PC-3 (cell line): ENCODE measurements around the gene BEND7. TPM values are rescaled to one million over a fixed set of nuclear protein-coding genes. Genes with fewer than 3 reads are reported as not detected.

ENCODE experiments used
- ATAC-seq: fragments of 200-7000 bp; cut with Tn5 transposase; 2 replicates; pipeline ENCODE4 v1.9.1; 2020; ENCODE audit warnings: mild to moderate bottlenecking, moderate library complexity
- BruUV-seq: library from RNA; stranded (reverse); fragments of 400-500 nt; replicated peaks from 2 replicates; lab custom pipeline; 2021; lab: Mats Ljungman, UMichigan
- CTCF ChIA-PET: fragments of 300-600 bp; sonication (Branson Sonifier 250); formaldehyde crosslinking; loops from one replicate; lab custom pipeline; 2022; ENCODE audit warnings: antibody characterized with exemption; lab: Charles Lee
- POLR2A ChIA-PET: fragments of 300-600 bp; sonication (Branson Sonifier 250); formaldehyde crosslinking; loops from one replicate; lab custom pipeline; 2022; ENCODE audit warnings: antibody characterized with exemption; ENCODE audit not compliant: unreplicated experiment; lab: Charles Lee
- DNase-seq: peaks from one replicate; pipeline ENCODE4 v3.0.0-alpha.2; 2015
- H2AFZ ChIP-seq: fragments of 300-600 bp; sonication (generic); 2 replicates; pipeline ENCODE4 v1.6.0; 2016; ENCODE audit warnings: antibody characterized with exemption, low read length
- H3F3A ChIP-seq: fragments of 300-600 bp; sonication (generic); one replicate; pipeline ENCODE4 v1.6.0; 2017; ENCODE audit warnings: antibody characterized with exemption, low read length, control low read depth, mild to moderate bottlenecking; ENCODE audit not compliant: unreplicated experiment
- H3K27ac ChIP-seq: fragments of 300-600 bp; sonication (generic); 2 replicates; pipeline ENCODE4 v1.5.1; 2016; ENCODE audit warnings: mild to moderate bottlenecking, low read length
- H3K27me3 ChIP-seq: fragments of 300-600 bp; sonication (generic); 2 replicates; pipeline ENCODE4 v1.6.1; 2016; ENCODE audit warnings: low read length, mixed read lengths
- H3K36me3 ChIP-seq: fragments of 300-600 bp; sonication (generic); 2 replicates; pipeline ENCODE4 v1.6.1; 2016; ENCODE audit warnings: low read depth, mixed run types, low read length, mixed read lengths
- H3K4me1 ChIP-seq: fragments of 300-600 bp; sonication (generic); 2 replicates; pipeline ENCODE4 v1.5.1; 2016; ENCODE audit warnings: low read length; ENCODE audit not compliant: insufficient read depth
- H3K4me2 ChIP-seq: fragments of 300-600 bp; sonication (generic); 2 replicates; pipeline ENCODE4 v1.6.0; 2016; ENCODE audit warnings: low read length
- H3K4me3 ChIP-seq: fragments of 300-600 bp; sonication (generic); 2 replicates; pipeline ENCODE4 v1.5.1; 2016; ENCODE audit warnings: mild to moderate bottlenecking, low read length, mixed read lengths
- H3K79me2 ChIP-seq: fragments of 300-600 bp; sonication (generic); 2 replicates; pipeline ENCODE4 v1.6.1; 2017; ENCODE audit warnings: low read length, mixed read lengths
- H3K9ac ChIP-seq: fragments of 300-600 bp; sonication (generic); 2 replicates; pipeline ENCODE4 v1.6.0; 2016; ENCODE audit warnings: mild to moderate bottlenecking, low read length
- H3K9me2 ChIP-seq: fragments of 300-600 bp; sonication (generic); replicated peaks from 2 replicates; pipeline ENCODE4 v1.6.1; 2016; ENCODE audit warnings: mixed run types, low read length, mixed read lengths
- H3K9me3 ChIP-seq: fragments of 300-600 bp; sonication (generic); 2 replicates; pipeline ENCODE4 v1.6.1; 2016; ENCODE audit warnings: low read length, mixed read lengths
- H4K20me1 ChIP-seq: fragments of 300-600 bp; sonication (generic); 2 replicates; pipeline ENCODE4 v1.6.1; 2016; ENCODE audit warnings: low read length, mixed read lengths
- CTCF ChIP-seq: fragments of 300-600 bp; sonication (generic); conservative IDR thresholded peaks from 2 replicates; pipeline ENCODE4 v1.5.1; 2017; ENCODE audit warnings: antibody characterized with exemption, low read depth, mild to moderate bottlenecking, low read length
- EZH2 ChIP-seq: fragments of 300-600 bp; sonication (generic); IDR thresholded peaks from one replicate; pipeline ENCODE4 v1.6.1; 2017; ENCODE audit warnings: antibody characterized with exemption, mild to moderate bottlenecking, low read length; ENCODE audit not compliant: unreplicated experiment
- EZH2phosphoT487 ChIP-seq: fragments of 300-600 bp; sonication (generic); IDR thresholded peaks from 2 replicates; pipeline ENCODE4 v1.6.1; 2018; ENCODE audit warnings: mild to moderate bottlenecking, antibody characterized with exemption, low read length, borderline replicate concordance
- intact Hi-C: fragments of 100-400 bp; cut with micrococcal nuclease; formaldehyde crosslinking; loops from 2 replicates; pipeline ENCODE4 v1.9.0; 2023
- total RNA-seq: library from RNA; depleted of rRNA; stranded (reverse); fragments of >200 nt; gene quantifications from 2 replicates; pipeline ENCODE4 v1.2.3, GENCODE V29; 2014

The BEND7 gene
- total RNA-seq, 1 experiment from 2014 or later: 2.6 TPM

- no peaks in the 10 kb centered on the region for H3F3A ChIP-seq
- DNase-seq: no peak
- TF ChIP-seq EZH2 (no peak), EZH2phosphoT487 (no peak), CTCF (no peak)
- H3K36me3 ChIP-seq: no peaks in the 10 kb centered on the region
- ATAC-seq: no peak
- H3K9me3 ChIP-seq: no peaks in the 10 kb centered on the region
- intact Hi-C loops: no loop called here
- H3K4me2 ChIP-seq: no peak overlapping the region
- H4K20me1 ChIP-seq: no peaks in the 10 kb centered on the region
- POLR2A ChIA-PET: no interaction called here
- no peaks in the 10 kb centered on the region for H3K4me1 ChIP-seq
- no peaks in the 10 kb centered on the region for H3K79me2 ChIP-seq
- no peak overlapping the region for H3K27ac ChIP-seq
- H3K4me3 ChIP-seq: no peak overlapping the region
- H3K9ac ChIP-seq: no peak overlapping the region
- H3K9me2 ChIP-seq: no peaks in the 10 kb centered on the region
- H3K27me3 ChIP-seq: no peaks in the 10 kb centered on the region
- H2AFZ ChIP-seq: no peak overlapping the region
- no TSS peak for BruUV-seq
- CTCF ChIA-PET: interaction anchor here (0.7 kb wide), 1 partner anchor 8 kb away, joined by 3 read pairs; no protein-coding TSS in a partner anchor
Observed at GRCh38 chr10:13441476-13441875, 87.3 kb downstream of the BEND7 start.

- no TSS peak for BruUV-seq
- POLR2A ChIA-PET: no interaction called here
- H3K27ac ChIP-seq: no peak overlapping the region
- ATAC-seq (peak; percentile 85), DNase-seq (peak; percentile 34)
- no peaks in the 10 kb centered on the region for H4K20me1 ChIP-seq
- CTCF ChIA-PET: interaction anchor here (0.7 to 1.9 kb wide), 2 partner anchors 67 to 68 kb away, joined by 4 to 16 read pairs; no protein-coding TSS in a partner anchor
- no peaks in the 10 kb centered on the region for H3K27me3 ChIP-seq
- peak overlapping the region; percentile 85 for H3K4me2 ChIP-seq
- no peaks in the 10 kb centered on the region for H3F3A ChIP-seq
- H3K79me2 ChIP-seq: no peaks in the 10 kb centered on the region
- intact Hi-C loops: loop anchor here (1.0 kb wide), 1 partner anchor 68 kb away; no protein-coding TSS in a partner anchor
- H3K9me3 ChIP-seq: no peaks in the 10 kb centered on the region
- TF ChIP-seq EZH2 (no peak), CTCF (peak; percentile 76), EZH2phosphoT487 (no peak)
- no peaks in the 10 kb centered on the region for H3K36me3 ChIP-seq
- no peak overlapping the region for H3K9ac ChIP-seq
- no peaks in the 10 kb centered on the region for H3K9me2 ChIP-seq
- peak overlapping the region; percentile 69; the same call in 1 of the 2 replicates for H2AFZ ChIP-seq
- H3K4me3 ChIP-seq: peak overlapping the region; percentile 58
- no peaks in the 10 kb centered on the region for H3K4me1 ChIP-seq
Observed at GRCh38 chr10:13440185-13441061, 88.4 kb downstream of the BEND7 start.
